ENCODE results near the gene MAP3K5.
"Not testable (repeated sequence)": the region's sequence is repeated elsewhere in the genome, so short reads cannot be mapped to it uniquely, and the experiment has no call there.

The MAP3K5 gene

DNA sequence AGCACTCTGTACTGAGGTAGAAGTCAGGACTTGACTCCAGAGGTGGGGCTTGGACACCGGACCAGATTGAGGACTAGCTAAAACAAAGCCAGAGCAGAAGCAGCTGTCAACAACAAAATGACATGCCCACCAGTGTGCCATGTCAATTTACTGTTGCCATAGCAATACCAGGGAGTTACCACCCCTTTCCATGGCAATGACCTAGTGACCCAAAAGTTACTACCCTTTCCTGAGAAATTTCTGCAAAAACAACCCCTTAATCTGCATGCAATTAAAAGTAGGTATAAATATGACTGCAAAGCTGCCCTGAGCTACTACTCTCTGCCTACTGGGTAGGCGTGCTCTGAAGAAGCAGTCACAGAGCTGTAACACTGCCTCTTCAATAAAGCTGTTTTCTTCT, 21.0 kb downstream of the MAP3K5 start:
- no peak for DNase-seq

- no peak for DNase-seq
Observed at GRCh38 chr6:136769759-136770158, 22.5 kb downstream of the MAP3K5 start.

DNA sequence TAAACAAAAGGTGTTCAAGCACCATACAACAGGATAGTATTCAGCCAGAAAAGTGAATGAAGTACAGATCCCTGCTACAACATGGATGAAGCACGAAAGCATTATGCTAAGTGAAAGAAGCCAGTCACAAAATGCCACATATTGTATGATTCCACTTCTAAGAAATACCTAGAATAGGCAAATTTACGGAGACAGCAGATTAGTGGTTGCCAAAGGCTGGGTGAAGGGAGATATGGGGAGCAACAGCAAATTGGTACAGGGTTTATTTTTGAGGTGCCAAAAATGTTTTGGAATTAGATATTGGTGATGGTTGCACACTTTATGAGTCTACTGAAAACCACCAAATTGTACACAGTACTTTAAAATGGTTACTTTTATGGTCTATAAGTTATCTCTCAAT, 23.2 kb downstream of the MAP3K5 start:
- DNase-seq: no peak

DNA sequence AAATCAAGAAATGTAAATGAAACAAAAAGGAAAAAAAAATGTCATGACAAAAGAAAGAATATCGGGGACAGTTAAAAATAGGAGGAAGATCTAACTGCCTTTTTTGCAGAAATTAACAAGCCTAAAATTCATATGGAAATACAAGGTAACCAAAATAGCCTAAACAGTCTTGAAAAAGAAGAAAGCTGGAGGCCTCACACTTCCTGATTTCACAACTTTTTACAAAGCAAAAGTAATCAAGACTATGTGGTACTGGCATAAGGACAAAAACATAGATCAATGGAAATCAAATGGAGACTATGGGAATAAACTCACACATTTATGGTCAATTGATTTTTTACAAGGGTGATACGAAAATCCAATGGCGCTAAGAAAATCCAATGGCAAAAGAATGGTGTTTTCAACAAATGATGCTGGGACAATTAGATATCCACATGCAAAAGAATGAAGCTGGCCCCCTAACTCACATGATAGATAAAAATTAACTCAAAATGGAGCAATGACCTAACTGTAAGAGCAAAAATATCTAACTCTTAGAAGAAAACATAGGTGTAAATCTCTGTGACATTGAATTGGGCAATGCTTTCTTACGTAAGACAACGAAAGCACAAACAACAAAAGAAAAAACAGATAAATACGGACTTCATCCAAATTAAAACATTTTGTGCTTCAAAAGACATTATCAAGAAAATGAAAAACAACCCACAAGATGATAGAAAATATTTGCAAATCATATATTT, 24.5 kb downstream of the MAP3K5 start:
- no peak for DNase-seq

- DNase-seq: no peak
Observed at GRCh38 chr6:136767103-136767502, 25.2 kb downstream of the MAP3K5 start.

DNA sequence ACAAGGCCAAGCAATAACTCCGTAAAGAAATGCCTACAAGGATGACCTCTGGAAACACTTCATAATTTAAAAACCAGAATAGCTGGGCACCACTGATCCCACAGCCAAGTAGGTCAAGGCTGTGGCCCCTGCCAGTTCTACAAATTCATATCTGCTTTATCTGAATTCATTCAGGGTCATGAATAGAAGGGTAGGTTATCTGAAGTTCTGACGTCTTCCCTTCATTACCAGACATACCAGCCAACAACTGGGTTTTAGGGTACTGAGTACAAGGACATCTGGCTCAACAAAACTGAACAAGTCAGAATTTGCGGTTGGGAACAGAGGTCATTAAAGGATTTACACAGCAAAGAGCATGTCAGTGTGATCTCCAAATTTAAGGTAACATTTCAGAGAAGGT, 26.0 kb downstream of the MAP3K5 start:
- no peak for DNase-seq

- no peak for DNase-seq
Observed at GRCh38 chr6:136764517-136764993, 27.7 kb downstream of the MAP3K5 start.

GRCh38 chr6:136763716-136764516, 28.4 kb downstream of the MAP3K5 start:
- no peak for DNase-seq

GRCh38 chr6:136763255-136763654, 29.0 kb downstream of the MAP3K5 start:
- no peak for DNase-seq

- DNase-seq: no peak
Observed at GRCh38 chr6:136762022-136762975, 30.0 kb downstream of the MAP3K5 start.

DNA sequence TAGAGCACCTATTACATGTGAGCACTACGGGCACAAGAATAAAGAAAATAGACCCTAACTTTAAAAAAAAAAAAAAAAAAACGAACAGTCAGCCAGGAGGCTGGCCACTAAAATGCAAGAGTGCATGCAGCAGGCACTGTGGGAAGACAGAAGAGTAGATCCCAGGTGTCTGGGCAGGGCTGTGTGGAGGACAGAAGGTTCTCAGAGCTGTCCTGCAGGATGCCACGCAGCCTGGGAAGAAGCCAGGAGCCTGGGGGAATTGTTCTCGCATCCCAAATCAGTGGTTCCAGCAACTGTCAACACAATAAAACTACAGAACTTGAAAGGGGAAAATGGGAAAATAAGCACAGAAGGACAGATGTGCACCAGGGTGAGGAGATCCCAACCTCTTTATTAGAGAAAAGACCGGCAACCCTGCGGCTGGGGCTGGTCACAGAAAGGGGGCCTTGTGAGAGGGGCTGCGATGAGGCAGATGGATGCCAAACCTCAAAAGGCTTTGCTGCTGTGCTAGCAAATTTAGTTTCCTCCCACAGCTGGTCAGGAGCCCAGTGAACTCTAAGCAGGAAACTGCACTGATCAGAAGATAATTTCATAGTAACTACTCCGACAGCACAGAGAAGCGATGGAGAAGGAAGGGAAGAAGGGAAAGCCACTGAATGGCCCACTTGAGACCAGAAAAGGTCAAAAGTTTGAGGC, 30.9 kb downstream of the MAP3K5 start:
- no peak for DNase-seq

GRCh38 chr6:136760781-136761180, 31.5 kb downstream of the MAP3K5 start:
- DNase-seq: not testable (repeated sequence)

GRCh38 chr6:136757150-136757549, 35.1 kb downstream of the MAP3K5 start:
- DNase-seq: no peak

DNA sequence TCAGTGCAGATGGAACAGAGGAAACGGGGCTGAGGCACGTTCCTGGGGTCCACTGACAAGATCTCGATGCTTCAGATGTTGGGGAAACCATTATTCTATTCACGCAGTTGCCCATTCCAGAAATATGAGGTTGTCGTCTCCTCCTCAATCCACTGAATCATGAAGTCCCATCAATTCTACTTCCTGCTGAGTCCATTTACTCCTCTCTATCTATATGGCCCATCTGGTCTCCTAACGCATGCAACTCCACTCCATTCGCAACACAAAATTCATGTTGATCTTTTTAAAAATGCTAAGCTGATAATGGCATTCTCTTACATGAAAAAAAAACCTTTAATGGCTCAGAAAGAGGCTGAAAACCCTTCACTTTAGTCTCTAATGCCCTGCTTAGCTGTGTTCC, 37.5 kb downstream of the MAP3K5 start:
- DNase-seq: no peak

DNA sequence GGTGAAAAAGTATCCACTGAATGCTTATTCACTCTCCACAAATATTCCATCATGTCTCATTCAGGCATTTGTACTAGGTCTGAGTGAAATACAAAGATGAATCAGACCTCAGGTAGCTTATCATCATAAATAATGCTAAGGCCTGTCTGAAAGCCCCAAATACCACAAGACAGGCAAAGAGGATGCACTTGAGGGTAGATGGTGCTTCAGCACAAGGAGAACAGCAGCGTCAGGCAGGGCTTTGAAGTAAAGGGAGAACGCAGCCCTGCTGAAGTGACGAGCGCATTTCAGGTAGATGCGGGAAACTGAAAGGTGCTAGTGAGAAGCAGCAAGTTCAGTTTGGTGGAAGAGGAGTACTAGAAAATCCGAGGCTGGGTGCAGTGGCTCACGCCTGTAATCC, 38.7 kb downstream of the MAP3K5 start:
- no peak for DNase-seq

- DNase-seq: no peak
Observed at GRCh38 chr6:136752554-136752953, 39.7 kb downstream of the MAP3K5 start.

DNA sequence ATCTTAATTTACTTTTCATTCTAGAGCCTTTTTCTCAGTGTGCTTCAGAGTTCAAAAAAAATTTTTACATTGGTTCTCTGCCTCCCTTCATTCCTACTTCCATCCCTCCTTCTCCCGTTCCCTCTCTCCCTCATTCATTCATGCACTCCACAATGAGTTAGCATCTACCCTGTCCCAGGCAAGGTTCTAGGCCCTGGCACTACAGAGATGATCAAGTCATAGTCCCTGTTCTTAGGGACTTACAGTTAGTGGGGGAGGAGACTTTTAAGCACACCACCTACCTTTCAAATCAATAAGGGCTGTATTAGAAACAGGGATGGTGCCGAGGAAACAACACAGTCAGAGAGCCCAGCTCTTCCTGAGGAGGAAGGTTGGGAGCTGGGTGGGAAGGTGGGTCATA, 40.3 kb downstream of the MAP3K5 start:
- DNase-seq: no peak

- no peak for DNase-seq
Observed at GRCh38 chr6:136751522-136751956, 40.7 kb downstream of the MAP3K5 start.

- DNase-seq: no peak
Observed at GRCh38 chr6:136750696-136751521, 41.4 kb downstream of the MAP3K5 start.

DNA sequence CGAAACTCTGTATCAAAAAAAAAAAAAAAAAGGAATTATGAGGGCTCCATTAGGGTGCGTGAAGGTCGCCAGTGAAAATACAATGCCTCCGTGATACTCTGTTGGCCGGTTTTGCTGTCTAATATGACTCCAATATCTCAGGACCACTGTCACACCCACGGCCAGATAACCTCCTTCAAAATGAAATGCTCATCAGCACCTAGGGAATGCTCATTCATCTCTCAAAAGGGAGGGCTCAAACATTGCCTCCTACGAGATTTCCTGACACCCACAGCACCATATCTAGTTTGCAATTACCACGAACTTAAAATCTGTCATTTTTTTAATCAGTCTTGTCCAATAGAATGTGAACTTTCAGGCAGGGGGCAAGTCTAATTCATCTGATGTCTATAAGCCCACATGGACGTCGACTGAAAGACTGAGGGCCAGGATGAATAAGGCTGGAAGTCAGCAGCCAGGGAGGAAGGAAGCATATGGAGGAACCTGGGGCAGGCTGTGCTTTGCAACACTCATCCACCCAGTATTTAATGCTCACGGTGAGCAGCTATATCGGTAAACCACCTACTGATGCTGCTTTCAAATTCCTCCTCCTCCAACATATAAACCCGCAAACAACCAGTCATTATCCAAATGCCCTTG, 42.8 kb downstream of the MAP3K5 start:
- DNase-seq: no peak

DNA sequence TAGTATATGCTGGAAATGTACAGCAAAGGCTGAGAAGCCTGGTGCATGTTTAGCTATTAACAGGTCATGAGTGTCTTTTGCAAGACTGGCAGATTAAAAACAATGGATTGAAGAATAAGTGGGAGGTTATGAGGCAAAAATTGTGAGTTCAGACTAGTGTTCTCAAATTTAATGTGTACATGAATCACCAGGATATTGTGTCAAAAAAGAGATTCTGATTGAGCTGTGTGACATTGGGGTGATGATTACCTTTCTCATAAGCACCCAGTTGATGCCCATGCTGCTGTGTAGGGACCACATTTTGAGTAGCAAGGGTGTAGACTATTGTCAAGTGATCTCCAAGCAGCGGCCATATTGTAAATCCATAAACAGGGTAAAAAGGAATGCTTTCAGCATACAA, 44.8 kb downstream of the MAP3K5 start:
- DNase-seq: no peak
